Tibial nerve (tissue), 4 donors: ENCODE measurements around the gene PRPF19.
"Not testable (repeated sequence)": the region's sequence is repeated elsewhere in the genome, so short reads cannot be mapped to it uniquely, and the experiment has no call there.

Experiments
- EP300 ChIP-seq, 2 donors: sonication (generic); formaldehyde crosslinking; IDR thresholded peaks; one replicate each; pipeline ENCODE4 v1.6.1; 2017; ENCODE audit warnings: antibody characterized with exemption in 2 of 2, mild to moderate bottlenecking in 1 of 2
- POLR2A ChIP-seq, 2 donors: fragments of 450-650 bp; IDR thresholded peaks; one replicate each; pipeline ENCODE4 v1.6.1; 2017; ENCODE audit warnings: antibody characterized with exemption in 2 of 2, mild to moderate bottlenecking in 2 of 2, moderate library complexity in 2 of 2
- TF ChIP-seq, protein P1 (sequence below), 5 experiments: fragments of 200-600 bp in 3 of 5; fragments of 450-650 bp in 2 of 5; sonication (generic) in 3 of 5; IDR thresholded peaks; one replicate each; pipeline ENCODE4 v1.5.1; 2016 to 2019; ENCODE audit warnings: antibody characterized with exemption in 5 of 5, mild to moderate bottlenecking in 3 of 5, moderate library complexity in 2 of 5

DNA sequence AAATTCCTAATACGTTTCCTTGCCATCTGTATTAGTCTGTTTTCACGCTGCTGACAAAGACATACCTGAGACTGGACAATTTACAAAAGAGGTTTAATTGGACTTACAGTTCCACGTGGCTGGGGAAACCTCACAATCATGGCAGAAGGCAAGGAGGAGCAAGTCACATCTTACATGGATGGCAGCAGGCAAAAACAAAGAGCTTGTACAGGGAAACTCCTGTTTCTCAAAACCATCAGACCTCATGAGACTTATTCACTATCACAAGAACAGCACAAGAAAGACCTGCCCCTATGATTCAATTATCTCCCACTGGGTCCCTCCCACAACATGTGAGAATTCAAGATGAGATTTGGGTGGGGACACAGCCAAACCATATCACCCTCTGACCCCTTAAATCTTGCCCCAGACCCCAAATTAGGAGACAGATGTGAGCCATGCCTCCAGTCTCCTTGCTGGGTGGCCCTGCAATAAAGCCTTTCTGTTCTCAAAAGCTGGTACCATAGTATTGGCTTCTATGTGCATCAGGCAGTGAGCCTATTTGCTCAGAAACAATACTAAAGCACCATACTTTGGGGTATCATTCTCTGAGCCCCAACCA, 3.4 kb upstream of the PRPF19 start:
- TF ChIP-seq, protein P1, sequence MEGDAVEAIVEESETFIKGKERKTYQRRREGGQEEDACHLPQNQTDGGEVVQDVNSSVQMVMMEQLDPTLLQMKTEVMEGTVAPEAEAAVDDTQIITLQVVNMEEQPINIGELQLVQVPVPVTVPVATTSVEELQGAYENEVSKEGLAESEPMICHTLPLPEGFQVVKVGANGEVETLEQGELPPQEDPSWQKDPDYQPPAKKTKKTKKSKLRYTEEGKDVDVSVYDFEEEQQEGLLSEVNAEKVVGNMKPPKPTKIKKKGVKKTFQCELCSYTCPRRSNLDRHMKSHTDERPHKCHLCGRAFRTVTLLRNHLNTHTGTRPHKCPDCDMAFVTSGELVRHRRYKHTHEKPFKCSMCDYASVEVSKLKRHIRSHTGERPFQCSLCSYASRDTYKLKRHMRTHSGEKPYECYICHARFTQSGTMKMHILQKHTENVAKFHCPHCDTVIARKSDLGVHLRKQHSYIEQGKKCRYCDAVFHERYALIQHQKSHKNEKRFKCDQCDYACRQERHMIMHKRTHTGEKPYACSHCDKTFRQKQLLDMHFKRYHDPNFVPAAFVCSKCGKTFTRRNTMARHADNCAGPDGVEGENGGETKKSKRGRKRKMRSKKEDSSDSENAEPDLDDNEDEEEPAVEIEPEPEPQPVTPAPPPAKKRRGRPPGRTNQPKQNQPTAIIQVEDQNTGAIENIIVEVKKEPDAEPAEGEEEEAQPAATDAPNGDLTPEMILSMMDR (IDR thresholded peaks at IDR 0.05): not testable (repeated sequence)
- not testable (repeated sequence) for TF ChIP-seq POLR2A, EP300 (IDR thresholded peaks at IDR 0.05)
